ENCODE results near the gene DUSP8.
"Not testable (repeated sequence)": the region's sequence is repeated elsewhere in the genome, so short reads cannot be mapped to it uniquely, and the experiment has no call there.

DUSP8 gene

GRCh38 chr11:1513326-1514296, 58.5 kb downstream of the DUSP8 start:
- no peak for DNase-seq

GRCh38 chr11:1512531-1513258, 59.4 kb downstream of the DUSP8 start:
- not testable (repeated sequence) for DNase-seq

- DNase-seq: no peak
Observed at GRCh38 chr11:1511937-1512496, 60.1 kb downstream of the DUSP8 start.

- DNase-seq: no peak
Observed at GRCh38 chr11:1510928-1511327, 61.1 kb downstream of the DUSP8 start.

GRCh38 chr11:1510351-1510750, 61.7 kb downstream of the DUSP8 start:
- not testable (repeated sequence) for DNase-seq

GRCh38 chr11:1509626-1510255, 62.3 kb downstream of the DUSP8 start:
- no peak for DNase-seq

- no peak for DNase-seq
Observed at GRCh38 chr11:1508986-1509385, 63.1 kb downstream of the DUSP8 start.

- no peak for DNase-seq
Observed at GRCh38 chr11:1508491-1508891, 63.6 kb downstream of the DUSP8 start.

GRCh38 chr11:1507381-1508140, 64.5 kb downstream of the DUSP8 start:
- DNase-seq: no peak

- no peak for DNase-seq
Observed at GRCh38 chr11:1506981-1507380, 65.1 kb downstream of the DUSP8 start.

- no peak for DNase-seq
Observed at GRCh38 chr11:1505480-1505879, 66.6 kb downstream of the DUSP8 start.

- no peak for DNase-seq
Observed at GRCh38 chr11:1504581-1505290, 67.3 kb downstream of the DUSP8 start.

- DNase-seq: no peak
Observed at GRCh38 chr11:1504138-1504537, 67.9 kb downstream of the DUSP8 start.

Measured in cerebellar nuclear complex (tissue), 1 donor.